BE2C (cell line): ENCODE data around the gene MYRIP.

ENCODE experiments used
- DNase-seq: peaks from one replicate; pipeline ENCODE4 v3.0.0-alpha.2; 2020
- H3K27me3 ChIP-seq: fragments of 250-450 bp; sonication (Bioruptor Pico); 2 replicates; pipeline ENCODE4 v1.5.1; 2020; ENCODE audit warnings: mild to moderate bottlenecking
- H3K36me3 ChIP-seq: fragments of 250-450 bp; sonication (Bioruptor Pico); 2 replicates; pipeline ENCODE4 v1.5.1; 2020; ENCODE audit warnings: mild to moderate bottlenecking
- H3K4me1 ChIP-seq: fragments of 250-450 bp; sonication (Bioruptor Pico); 2 replicates; pipeline ENCODE4 v1.5.1; 2020
- H3K4me3 ChIP-seq: 2 replicates; pipeline ENCODE4 v1.5.1; 2011; ENCODE audit warnings: low read depth, low read length
- H3K9me3 ChIP-seq: fragments of 250-450 bp; sonication (Bioruptor Pico); 2 replicates; pipeline ENCODE4 v1.5.1; 2020
- TF ChIP-seq, protein P1 (sequence below): IDR thresholded peaks from 2 replicates; pipeline ENCODE4 v1.5.1; 2012; ENCODE audit warnings: mild to moderate bottlenecking, low read depth, low read length

Gene MYRIP

DNA sequence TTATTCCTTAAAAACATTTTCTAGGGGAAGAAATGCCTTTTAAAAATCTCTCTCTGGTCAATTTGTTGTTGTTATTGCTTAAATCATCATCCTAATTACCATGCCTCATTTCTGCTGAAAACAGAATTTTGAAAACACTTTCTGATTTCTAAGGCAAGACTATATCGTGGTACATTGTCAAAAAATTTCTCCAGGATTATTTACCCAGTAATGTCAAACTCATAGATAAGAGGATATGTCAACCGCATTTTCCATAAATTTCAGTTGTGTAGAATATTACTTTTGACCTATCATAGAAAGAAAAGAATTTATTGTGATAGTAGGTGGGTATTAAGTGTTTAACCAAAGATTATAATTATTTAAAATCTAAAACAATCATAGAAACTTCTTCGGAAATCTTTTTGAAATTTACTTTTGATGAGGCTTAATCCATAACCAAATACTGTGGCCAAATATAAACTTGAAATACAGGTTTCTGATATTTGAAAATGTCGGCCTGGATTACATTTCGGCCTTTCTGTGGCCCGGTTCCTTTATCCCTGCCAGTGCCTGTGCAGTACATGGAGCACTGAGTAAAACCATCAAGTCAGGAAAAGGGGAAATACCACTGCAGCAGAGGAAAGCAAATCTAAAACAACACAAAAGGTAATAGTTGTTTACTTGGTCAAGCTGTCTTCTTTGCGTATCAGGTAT lies 173.4 kb downstream of the MYRIP start:
- no peaks in the 10 kb centered on the region for H3K9me3 ChIP-seq
- no peaks in the 10 kb centered on the region for H3K36me3 ChIP-seq
- no peak overlapping the region for H3K4me3 ChIP-seq
- no peak for DNase-seq
- H3K4me1 ChIP-seq: no peaks in the 10 kb centered on the region
- no peaks in the 10 kb centered on the region for H3K27me3 ChIP-seq
- TF ChIP-seq, protein P1, sequence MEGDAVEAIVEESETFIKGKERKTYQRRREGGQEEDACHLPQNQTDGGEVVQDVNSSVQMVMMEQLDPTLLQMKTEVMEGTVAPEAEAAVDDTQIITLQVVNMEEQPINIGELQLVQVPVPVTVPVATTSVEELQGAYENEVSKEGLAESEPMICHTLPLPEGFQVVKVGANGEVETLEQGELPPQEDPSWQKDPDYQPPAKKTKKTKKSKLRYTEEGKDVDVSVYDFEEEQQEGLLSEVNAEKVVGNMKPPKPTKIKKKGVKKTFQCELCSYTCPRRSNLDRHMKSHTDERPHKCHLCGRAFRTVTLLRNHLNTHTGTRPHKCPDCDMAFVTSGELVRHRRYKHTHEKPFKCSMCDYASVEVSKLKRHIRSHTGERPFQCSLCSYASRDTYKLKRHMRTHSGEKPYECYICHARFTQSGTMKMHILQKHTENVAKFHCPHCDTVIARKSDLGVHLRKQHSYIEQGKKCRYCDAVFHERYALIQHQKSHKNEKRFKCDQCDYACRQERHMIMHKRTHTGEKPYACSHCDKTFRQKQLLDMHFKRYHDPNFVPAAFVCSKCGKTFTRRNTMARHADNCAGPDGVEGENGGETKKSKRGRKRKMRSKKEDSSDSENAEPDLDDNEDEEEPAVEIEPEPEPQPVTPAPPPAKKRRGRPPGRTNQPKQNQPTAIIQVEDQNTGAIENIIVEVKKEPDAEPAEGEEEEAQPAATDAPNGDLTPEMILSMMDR: no peak

DNA sequence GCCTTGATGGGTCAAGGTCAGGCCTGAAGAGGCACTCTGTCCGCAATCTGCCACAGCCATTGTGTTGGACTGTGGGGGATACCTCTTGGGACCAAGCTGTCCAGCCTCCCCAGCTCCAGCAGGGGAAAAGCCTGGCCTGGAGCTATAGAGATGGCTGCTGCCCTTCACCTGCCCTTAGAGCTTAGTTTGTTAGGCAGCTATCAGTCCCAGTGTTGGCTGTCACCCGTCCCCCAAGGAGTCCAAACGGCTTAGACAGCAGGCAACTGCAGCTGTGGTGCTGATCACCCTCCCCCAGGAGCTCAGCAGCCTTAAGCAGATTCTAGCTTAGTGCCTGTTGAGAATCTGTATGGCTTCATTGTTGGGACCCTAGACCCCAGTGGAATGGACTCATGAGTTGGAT lies 180.3 kb downstream of the MYRIP start:
- no peaks in the 10 kb centered on the region for H3K36me3 ChIP-seq
- no peaks in the 10 kb centered on the region for H3K4me1 ChIP-seq
- H3K9me3 ChIP-seq: no peaks in the 10 kb centered on the region
- TF ChIP-seq, protein P1: no peak
- H3K4me3 ChIP-seq: no peak overlapping the region
- no peak for DNase-seq
- no peaks in the 10 kb centered on the region for H3K27me3 ChIP-seq

DNA sequence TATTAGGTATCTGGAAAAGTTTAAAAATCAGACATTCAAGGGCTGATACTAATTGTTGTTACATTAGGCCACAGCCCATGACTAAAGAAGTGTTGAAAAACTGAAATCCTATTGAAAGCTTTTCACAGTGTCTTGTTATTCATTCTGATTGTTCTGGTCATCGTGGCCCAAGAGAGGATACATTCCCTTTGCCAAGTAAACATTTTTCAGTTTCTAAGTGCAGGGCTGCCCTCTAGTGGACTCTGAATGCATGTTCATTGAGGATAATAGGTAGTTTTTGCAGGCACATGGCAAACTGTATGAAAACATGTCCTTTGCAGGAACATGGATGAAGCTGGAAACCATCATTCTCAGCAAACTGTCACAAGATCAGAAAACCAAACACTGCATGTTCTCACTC lies 181.1 kb downstream of the MYRIP start:
- Histone ChIP-seq H3K4me1 (no peaks in the 10 kb centered on the region), H3K9me3 (no peaks in the 10 kb centered on the region), H3K27me3 (no peaks in the 10 kb centered on the region), H3K4me3 (no peak overlapping the region), H3K36me3 (no peaks in the 10 kb centered on the region)
- DNase-seq: peak; percentile 47
- TF ChIP-seq, protein P1: peak; percentile 61

DNA sequence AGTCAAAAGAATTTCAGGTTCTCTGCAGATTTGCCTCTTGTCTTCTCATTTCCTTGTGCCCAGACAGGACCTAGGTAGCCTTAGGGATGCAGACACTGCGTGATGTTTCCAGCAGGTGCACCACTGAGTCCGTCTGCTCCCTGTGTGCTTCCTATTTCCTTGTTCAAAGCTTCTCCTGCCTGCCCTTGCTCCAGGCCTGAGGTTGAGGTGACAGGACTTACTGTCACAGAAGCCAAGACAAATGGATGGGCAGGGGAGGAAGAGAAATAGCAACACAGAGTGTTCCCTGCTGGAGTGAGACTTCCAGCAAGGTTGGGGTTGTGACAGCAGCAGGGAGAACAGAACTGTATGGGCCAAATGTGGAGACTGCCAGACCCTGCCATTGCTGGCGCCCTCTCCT lies 199.4 kb downstream of the MYRIP start:
- Histone ChIP-seq H3K4me1 (no peaks in the 10 kb centered on the region), H3K27me3 (no peaks in the 10 kb centered on the region), H3K36me3 (no peaks in the 10 kb centered on the region), H3K9me3 (no peaks in the 10 kb centered on the region), H3K4me3 (no peak overlapping the region)
- TF ChIP-seq, protein P1: no peak
- no peak for DNase-seq

DNA sequence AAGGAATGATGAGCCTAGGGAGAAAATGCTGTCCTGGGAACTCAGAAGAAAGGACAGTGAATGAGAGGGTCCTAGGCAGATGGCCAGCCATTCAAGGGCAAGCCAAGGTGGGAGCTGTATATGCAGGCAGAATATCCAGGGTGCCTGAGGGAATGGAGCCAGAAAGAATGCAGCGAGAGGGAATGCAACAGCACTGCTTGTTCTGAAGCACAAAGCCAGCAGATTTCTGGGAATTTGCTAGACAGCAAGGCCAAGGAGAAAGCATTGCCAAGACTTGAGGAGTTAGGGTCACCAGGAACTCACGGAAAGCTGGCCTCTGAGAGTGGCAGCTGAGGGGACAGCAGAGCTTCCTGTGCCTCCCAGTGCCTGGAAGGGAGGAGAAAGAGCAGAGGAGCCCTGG lies 200.6 kb downstream of the MYRIP start:
- H3K36me3 ChIP-seq: no peaks in the 10 kb centered on the region
- TF ChIP-seq, protein P1: no peak
- H3K9me3 ChIP-seq: no peaks in the 10 kb centered on the region
- DNase-seq: no peak
- no peaks in the 10 kb centered on the region for H3K4me1 ChIP-seq
- no peaks in the 10 kb centered on the region for H3K27me3 ChIP-seq
- no peak overlapping the region for H3K4me3 ChIP-seq

DNA sequence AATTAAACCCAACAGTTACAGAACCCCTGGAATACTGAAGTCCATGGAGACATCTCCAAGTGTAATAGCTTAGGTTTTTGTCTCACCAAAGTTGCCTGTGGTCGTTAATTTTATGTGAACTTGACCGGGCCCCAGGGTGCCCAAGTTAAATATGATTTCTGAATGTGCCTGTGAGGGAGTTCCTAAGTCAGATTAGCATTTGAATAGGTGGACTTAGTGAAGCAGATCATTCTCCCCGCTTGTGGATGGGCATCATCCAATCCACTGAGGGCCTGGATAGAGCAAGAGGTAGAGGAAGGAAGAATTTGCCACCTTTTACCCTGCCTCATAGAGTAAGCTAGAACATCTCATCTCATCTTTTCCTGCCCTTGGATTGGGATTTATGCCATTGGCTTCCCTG lies 203.0 kb downstream of the MYRIP start:
- Histone ChIP-seq H3K9me3 (no peaks in the 10 kb centered on the region), H3K36me3 (no peaks in the 10 kb centered on the region), H3K4me3 (no peak overlapping the region), H3K27me3 (no peaks in the 10 kb centered on the region), H3K4me1 (no peaks in the 10 kb centered on the region)
- DNase-seq: no peak
- TF ChIP-seq, protein P1: no peak
